Fibroblast of skin of back (primary cell): ENCODE results near the gene MSI2.

Source experiments
- DNase-seq: peaks from one replicate; pipeline ENCODE4 v3.0.0-alpha.2; 2013

Gene MSI2

DNA sequence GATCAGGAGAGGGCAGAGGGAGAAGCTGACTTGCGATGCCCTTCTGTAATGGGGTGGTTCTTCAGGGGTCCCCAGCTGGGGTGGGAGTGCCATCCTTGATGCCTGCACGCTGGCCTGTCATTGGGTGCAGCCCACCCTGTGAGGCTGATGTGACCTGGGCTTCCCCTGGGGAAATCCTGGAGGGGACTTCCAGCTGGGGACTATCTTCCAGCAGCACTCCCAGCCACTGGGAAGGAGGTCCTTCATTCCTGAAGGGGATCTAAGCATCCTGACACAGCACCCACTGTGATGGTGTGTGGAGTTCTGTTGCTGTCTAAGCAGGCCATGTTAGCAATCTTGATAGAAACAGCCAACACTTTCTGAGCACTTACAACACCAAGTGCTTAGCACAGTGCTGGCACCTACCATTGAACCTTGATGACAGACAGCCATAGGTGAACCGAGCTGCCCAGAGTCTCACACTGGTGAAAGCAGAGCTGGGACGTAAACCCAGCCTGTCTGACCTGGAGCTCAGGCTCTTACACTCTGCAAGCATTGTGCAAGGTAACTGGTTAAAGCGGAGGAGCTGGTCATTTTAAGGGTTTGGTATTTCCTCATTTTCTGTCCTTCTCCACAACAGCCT lies 277.5 kb downstream of the MSI2 start:
- DNase-seq, result no peak

DNA sequence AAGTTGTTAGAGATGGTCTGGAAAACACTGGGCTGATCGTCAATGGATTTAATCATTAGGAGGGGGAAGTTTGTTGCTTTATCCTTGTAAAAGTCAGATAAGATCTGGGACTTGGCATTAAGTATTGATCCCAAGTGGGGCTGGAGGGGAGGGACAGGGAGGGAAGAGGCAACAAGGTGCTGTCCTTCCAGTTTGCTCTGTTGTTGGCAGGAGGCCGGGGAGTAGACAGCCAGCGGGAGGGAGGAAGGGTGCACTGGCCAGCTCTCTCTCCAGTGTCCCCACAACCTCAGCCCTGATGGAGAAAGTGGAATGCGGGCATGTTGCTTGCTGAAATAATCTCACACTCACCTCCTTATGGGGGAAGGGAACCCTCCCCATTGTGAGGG lies 278.5 kb downstream of the MSI2 start:
- DNase-seq, result no peak

DNA sequence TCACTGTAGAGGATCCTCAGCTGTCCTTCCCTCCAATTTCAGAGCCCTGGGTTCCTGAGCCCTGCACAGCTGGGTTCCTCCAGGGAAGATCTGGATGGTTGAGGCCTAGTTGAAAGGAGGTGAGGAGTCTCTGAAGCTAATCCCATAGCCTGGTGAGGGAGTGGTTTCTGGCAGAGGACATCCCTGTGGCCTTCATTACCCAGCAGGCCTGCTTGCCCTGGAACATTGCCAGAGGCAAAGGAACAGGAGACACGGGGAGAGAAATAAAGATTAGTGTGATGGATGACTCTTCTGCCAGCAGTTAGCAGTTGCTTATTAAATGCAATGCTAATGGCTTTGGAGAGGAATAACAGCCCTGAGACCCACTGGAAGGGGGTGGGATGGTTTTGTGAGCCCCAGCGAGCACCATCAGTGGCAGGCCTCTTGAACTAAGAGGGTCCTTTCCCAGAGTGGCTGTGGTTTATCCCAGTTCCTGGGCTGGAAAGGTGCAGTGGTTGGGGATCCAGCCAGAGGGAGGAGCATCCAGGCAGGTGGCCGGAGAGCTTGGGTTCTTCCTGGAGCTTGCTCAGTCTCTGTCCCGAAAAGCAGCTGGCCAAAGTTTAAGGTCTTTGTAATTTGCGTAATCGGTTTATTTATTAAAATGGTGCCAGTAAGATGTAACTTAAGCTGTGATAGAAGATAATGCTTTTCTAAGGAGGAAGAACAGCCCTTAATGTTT lies 279.1 kb downstream of the MSI2 start:
- DNase-seq, result no peak

DNA sequence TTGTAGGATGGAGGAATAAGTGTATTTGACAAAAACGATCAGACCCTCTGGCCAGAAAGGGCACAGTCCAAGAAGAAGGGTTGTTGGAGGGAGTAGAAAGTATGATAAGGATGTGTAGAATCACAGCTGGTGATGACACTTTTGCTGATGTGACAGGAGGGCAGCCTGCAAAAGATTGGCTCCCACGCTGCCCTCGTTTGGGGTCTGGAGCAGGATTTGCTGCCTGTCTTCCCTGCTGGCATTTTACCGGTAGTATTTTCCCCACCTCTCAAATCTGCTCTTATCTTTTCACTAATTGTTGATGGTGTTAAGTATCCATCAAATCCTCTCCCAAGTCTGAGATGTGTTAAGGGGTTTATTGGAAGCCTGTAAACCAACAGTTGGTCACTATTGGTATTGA lies 280.0 kb downstream of the MSI2 start:
- no peak for DNase-seq

DNA sequence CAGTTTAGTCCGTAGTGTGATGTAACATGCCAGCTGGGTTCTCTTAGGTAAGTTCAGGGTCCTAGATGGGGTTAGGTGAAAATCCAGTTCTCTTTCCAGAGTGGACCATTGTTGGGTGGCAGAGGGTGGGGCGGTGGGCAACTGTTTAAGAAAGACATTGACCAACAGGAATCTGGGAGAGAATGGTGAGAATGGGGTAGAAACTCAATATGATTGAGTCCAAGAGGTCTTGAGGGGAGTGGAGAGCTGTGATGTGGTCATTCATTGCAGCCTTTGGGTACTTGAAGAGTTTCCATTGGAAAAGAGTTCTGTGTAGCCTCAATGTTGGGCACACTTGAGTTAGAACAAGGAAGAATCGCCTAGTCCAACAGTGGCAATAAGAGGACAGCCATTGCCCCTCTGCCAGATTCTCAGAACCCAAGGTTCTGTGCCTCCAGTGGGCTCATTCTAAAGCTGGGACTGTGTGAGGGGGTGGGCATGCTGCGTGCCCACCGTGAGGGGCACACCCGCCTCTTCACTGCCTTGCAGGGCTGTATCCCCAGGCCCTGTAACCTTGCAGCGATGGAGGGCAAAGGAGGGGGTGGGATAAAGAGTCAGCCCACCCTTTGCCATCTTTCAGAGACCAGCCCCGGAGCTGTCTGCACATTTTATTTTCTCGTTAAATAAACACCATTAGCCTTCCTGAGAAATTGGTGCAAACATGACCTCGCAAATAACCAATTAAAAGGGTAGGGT lies 280.6 kb downstream of the MSI2 start:
- DNase-seq, result no peak

DNA sequence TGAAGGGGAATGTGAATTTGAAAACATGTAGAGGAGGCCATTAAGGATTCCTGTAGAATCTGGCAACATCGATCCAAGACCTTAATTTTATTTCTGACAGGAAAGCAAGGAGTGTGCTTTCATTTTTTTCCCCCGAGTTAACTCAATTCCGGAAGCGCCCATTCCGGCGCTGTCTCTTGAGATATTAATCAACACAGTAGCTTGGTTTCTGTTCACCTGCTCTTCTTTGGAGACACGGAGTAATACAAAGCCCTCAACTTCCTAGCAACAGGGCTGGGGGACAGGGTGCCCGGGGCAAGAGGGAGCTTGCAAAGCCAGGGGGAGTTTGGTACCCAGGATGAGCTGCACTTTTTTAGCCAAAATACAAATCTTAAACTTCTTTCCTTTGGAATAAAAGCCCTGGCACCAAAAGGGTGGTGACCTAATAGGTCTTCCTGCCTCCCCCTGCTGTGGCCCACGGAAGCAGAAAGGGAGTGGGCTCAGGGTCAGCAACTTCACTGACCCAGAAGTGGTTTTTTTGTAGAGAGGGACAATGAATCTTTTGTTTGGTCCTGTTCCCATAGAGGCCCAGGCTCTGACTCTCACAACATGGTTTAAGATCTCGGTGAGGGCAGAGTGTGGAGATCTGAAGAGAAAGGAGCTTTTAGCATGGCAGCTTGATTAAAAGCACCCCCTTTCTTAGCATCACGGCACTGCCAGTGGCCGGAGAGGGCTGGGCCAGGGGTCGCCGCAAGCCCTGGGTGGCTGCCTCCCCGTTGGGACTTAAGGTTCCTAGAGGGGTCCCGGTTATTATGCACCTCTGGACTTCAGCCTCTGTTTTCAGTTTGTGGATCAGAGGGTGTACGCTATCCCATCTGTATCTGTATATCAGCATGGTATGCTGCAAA lies 281.4 kb downstream of the MSI2 start:
- no peak for DNase-seq

DNA sequence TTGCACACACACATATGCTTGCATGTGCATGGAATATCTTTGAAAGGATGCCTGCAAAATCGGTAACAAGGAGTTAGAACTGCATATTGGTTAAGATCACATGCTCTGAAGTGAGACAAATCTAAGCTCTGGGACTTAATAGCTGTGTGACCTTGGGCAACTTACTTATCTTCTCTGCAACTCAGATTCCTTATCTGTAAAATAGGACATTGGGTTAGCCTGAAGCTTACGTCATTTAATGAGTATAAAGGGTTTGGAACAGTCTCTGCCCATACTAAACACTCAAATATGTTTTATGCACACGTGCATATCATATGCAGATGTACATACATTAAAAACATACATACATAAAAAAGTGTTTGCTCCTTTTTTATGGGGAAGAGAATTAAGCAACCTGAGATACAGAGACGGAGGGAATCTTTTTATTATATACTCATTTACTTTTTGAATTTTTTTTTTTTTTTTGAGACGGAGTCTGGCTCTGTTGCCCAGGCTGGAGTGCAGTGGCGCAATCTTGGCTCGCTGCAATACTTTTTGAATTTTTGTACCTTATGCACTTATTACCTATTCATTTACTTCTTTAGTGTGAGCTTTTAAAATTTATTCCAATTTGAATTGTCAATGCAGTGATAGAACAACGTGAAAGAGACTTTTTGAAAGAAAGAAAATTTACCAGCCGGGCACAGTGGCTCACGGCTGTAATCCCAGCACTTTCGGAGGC lies 282.6 kb downstream of the MSI2 start:
- no peak for DNase-seq

DNA sequence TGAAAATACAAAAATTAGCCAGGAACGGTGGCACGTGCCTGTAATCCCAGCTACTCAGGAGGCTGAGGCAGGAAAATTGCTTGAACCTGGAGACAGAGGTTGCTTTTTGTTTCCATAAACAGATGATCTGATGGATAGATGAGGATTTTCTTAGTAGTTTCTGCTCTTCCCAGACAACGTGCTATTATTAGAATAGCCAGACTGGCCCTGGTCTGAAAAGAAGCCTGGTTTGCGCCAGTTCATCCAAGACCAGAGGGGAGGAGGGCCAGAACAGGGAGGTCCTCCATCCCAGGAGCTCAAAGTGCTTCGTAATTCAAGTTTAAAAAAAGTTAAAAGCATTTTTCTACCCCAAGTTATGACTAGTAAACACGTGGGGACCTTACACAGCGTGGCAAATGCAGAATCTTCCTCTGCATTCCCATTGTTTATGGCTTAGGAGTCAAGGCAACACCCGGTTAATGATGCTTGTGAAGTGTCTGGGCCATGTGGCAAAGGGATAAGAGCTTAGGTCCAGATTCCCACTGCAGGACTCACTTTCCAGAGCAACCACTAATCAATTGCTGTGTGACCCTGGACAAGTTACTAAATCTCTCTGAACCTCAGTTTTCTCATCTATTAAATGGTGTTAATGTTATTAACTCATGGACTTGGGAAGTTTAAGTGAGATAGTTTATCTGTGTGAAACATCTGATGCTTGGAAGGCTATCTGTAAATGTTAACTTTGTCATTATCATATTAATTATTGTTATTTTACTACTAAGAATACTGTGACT lies 283.4 kb downstream of the MSI2 start:
- no peak for DNase-seq

DNA sequence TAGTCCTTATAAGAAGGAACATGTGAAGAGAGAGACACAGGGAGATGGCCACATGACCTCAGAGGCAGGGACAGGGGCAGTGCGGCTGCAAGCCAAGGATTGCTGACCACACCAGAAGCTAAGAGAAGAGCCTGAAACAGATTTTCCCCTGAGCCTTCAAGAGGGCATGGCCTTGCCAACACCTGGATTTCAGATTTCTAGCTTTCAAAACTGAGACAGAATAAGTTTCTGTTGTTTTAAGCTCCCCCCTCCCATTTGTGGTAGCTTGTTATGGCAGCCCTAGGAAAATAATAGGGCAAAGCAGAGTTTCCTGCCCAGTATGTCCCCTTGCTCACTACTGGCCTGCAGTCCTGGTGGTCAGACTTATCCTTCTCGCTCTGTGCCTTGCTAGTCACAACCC lies 284.3 kb downstream of the MSI2 start:
- no peak for DNase-seq

DNA sequence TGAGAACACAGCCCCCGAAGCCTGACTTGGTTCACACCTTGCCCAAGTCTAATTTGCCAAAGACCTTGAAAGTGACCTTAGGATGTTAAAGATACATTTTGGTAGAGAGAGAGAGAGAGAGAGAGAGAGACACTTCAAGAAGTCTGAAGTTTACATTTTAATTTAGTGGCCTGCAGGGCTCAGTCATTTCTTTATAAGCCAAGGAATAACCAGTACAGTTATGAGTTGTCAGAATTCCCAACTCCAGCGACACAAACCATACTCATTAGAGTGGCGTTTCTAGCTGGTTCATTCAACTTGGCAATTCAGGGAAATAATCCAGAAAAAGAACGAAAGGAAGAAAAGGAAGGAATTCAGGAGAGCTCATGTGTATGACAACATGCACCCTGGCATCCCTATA lies 284.7 kb downstream of the MSI2 start:
- no peak for DNase-seq

DNA sequence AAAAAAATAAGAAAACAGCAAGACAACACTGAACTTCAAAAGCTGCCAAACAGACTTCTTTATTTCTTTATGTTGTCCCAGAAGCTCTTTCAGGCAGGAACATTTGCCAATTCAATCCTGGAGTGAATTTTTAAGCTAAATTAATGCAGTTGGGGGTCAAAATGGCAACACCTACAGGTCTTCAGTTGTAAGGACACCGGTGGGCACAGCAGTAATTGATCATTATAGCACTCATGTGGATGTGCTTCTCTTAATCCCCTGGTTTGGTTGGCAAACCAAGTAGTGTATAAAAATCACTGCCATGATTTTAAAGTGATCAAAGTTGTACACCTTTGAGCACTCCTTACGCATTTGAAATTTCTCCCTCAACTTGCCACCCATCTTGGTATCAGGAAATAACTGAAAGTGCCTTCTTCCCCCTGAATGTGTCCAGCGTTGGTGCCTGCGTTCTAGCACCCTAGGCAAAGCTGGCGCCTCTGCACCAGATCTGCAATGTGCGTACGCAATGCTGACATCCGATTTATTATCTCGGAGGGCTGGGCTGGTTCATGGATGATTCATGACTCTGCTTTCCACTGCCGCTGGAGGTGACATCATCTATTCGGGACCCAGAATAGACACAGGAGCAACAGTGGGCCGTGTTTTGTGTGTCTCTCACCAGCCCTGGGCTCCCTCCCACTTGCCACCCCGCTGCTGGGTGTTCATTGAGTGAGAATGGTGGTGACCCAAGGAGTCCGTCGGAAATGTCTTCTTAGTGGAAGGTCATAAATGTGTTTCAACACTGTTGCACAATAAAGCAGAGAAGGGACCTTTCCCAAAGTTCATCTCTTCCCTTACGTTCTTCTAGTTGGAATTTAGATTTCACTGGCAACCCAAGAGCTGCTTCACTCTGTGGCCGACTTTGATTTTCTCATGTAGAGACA lies 285.4 kb downstream of the MSI2 start:
- DNase-seq, result no peak

DNA sequence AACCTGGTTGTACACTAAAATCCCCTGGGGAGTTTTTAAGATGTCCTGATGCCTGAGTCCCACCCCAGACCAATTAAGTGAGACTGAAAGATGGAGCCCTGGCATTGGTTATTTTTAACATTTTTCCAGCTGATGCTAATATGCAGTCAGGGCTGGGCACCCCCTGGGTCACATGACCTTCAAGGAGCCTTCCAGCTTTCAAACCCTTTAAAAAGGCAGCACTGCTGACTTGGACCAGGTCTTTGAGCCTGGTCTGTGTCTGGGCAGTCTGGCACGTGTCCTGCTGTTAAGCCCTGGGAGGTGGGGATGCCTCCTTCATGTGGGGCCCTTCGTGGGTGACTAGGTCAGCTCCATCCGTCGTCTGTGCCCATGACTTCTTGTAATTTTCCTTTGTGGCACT lies 286.2 kb downstream of the MSI2 start:
- DNase-seq, result no peak

DNA sequence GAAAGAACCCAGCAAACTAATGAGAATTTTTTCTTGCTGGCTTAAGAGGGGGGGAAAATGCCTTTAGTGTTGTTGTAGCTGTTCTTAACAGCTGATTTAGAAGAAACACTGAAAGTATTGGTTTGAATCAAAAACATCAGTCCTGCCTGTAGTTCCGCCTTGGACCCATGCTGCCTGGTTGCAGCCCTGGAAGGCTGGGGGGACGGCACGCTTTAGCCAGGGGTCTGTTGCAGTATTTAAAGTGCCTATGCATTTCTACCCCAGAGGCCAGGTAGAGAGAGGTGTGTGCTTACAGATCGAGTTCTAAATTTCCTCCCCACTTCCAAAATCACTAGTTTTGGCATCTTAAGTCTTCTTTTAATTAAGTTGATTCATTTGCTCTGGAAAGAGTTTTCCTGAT lies 286.9 kb downstream of the MSI2 start:
- no peak for DNase-seq

DNA sequence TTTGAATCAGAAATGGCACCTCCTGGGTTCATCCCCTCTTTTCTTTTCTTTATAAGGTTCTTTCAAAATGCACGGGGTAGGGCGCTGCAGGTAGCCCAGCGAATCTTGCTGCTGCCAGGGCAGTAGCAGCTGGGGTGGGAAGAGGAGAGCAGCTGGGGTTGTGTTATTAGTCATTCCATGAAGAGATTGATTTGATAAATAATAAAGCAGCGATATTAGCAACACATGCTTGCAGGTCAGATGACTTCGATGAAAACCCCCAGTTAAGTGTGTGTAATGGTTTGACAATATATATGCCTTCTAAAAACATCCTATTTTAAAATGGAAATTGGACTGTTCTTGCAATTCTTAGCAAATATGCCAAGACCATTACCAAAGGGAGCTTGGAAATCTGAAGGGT lies 288.1 kb downstream of the MSI2 start:
- DNase-seq, result no peak

DNA sequence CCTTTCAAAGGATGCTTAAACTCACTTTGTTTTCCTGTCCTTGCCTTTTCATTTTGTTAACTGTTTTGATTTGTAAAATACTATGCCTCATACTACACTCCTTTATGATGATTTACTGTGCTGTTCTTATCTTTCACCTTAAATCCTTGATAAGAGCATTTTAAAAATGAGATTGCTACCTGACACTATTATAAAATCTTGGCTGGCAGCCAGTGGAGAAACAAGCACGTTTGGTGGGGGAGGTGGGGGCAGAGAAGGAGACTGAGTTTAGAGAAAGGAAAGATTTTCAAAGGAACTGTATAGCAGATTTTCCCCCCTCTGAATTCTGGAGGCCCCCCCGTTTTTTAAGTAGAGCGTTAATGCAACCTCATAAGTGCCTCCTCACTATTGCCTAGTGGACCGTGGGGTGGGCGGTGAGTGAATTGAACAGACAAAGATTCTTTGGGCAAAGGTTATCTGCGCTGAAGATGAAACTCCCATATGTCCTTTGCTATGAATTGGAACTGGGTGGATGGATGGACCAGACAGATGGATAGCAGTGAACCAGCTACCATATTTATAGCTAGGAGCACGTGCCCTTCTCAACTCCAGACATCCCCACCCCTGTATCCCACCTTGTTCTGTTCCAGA lies 288.6 kb downstream of the MSI2 start:
- no peak for DNase-seq

DNA sequence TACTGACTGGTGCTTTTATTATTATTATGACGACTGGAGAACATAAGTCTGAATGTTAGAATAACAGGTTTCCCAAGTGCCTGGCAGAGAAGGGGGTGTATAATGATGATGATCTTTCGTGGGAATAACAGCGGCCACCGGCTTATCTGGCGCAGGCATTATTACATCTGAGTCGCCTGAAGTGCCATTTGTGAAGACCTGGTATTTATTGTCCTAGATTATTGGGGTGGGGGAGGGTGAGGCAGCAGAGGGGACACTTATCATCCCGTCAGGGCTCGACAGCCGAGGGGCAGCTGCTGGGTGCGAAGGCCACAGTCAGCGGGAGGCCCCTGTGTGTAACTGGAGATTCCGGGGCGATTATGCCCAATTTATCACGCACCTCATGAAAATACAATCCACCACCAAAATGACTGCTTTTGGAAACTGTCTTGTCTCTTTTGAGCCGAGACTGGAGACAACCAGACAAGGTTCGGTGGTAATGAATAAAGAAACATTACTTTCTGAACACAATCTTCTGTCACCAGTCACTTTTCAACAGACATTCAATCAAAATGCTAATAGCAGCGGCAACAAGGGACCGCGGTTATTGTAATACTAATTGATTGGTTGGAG lies 289.5 kb downstream of the MSI2 start:
- no peak for DNase-seq

DNA sequence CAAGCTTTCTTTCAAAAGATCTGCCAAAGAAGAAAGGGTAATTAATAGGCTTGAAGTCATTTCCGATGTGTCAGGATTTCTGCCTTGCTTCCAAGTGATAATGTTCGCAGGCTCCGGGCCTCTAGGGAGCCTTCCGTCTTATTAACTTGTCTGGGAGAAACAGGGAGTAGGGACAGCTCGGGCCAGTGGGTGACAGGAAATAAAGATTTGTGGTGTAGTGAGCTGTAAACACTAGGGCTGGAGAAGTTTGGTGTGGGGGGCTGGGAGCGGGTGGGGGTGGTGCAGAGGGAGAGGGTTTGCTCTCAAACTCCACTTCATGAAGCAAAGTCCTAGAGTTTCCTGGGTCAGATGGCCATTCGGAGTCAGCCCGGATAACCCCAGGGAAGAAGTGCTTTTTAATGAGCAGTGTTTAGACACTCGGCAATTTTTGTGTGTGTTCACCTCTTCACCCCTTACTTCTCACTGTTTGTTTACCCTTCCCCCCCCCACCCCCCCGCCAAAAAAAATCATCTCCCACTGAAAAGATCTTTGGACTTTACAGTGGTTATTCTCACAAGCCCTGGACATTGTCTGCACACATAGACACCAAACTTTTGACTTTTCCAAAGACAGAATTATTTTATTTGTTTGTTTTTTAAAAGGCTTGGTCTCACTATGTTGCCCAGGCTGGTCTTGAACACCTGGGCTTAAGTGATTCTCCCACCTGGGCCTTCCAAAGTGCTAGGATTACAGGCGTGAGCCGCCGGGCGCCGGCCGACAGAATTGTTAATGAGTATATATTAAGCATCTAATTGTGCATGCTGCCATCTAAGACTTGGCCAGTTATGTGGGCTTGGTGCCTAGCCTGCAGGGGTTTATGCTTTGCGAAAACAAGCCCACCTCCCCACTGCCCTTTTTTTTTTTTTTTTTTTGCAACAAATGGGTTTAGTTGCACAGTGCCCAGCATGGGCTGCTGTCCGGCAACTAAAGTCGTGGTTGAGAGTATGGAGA lies 292.4 kb downstream of the MSI2 start:
- DNase-seq, result no peak

DNA sequence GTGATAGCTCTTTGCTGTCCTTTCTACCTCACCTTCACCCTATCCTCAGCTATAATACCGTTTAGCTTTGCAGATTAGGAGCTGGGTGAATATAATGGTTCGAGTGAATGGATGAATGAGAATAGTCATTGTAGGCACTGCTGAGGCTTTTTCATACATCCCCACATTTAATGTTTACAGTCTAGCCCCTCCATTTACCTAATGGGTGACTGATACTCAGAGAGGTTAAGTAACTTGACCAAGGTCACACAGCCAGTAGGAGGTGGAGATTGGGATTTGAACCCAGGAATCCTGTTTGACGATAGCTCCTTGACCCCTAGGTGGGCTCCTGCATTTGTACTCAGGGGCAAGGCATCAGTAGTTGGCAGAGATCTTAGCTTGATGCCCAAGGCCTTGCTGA lies 293.1 kb downstream of the MSI2 start:
- DNase-seq, result no peak
